Esophagus squamous epithelium (tissue), 4 donors: ENCODE measurements around the gene SCN2B.

ENCODE experiments used
- POLR2A ChIP-seq, 4 donors: fragments of 450-650 bp; IDR thresholded peaks; one replicate each; pipeline ENCODE4 v1.6.1; 2017; ENCODE audit warnings: antibody characterized with exemption in 4 of 4, mild to moderate bottlenecking in 4 of 4, moderate library complexity in 3 of 4
- TF ChIP-seq, protein P1 (sequence below), 6 experiments: fragments of 450-650 bp in 4 of 6; fragments of 200-600 bp in 2 of 6; sonication (generic) in 2 of 6; IDR thresholded peaks; one replicate each; pipeline ENCODE4 v1.5.1; 2016 to 2019; ENCODE audit warnings: antibody characterized with exemption in 6 of 6, mild to moderate bottlenecking in 4 of 6, moderate library complexity in 4 of 6

DNA sequence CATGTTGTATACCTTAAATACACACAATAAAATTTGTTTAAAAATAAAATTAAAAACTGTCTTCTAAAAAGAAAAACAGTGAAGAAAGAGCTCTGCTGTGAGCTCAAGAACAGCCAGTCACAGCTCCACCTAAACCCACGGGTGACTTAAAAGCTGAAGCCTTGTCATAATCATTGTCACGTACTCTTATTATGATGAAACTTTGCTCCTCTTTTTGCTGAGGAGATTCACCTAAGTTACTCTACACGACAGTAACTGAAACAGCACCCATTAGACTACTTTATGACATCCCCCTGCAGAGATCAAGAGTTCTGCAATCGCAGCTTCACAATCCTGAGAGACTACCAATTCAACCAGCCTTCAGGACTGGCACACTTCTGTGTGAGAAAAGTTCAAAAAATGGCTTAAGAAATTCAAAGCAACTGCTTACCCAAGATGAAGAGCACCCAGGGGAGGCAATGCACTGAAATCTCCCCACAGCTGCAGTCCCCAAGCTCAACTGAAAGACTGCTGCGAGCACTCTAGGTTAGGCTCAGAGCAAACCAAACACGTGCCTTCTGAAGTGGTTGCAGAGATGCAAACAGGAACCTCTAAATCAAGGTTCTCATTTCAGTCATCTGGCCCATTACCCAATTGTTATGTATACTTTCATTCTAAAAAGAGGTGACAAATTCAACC lies 48.2 kb upstream of the SCN2B start, which contains the start of gene JAML:
- TF ChIP-seq, protein P1, sequence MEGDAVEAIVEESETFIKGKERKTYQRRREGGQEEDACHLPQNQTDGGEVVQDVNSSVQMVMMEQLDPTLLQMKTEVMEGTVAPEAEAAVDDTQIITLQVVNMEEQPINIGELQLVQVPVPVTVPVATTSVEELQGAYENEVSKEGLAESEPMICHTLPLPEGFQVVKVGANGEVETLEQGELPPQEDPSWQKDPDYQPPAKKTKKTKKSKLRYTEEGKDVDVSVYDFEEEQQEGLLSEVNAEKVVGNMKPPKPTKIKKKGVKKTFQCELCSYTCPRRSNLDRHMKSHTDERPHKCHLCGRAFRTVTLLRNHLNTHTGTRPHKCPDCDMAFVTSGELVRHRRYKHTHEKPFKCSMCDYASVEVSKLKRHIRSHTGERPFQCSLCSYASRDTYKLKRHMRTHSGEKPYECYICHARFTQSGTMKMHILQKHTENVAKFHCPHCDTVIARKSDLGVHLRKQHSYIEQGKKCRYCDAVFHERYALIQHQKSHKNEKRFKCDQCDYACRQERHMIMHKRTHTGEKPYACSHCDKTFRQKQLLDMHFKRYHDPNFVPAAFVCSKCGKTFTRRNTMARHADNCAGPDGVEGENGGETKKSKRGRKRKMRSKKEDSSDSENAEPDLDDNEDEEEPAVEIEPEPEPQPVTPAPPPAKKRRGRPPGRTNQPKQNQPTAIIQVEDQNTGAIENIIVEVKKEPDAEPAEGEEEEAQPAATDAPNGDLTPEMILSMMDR (IDR thresholded peaks at IDR 0.05): no peak
- peak in 2 of 4 donors; percentile 28 to 70 for TF ChIP-seq POLR2A (IDR thresholded peaks at IDR 0.05)
